Prostate gland (tissue), 2 donors: ENCODE results near the gene SSTR5. TPM values are rescaled to one million over a fixed set of nuclear protein-coding genes. Genes with fewer than 3 reads are reported as not detected.

ENCODE experiments used
- DNase-seq: peaks from one replicate; pipeline ENCODE4 v3.0.0-alpha.2; 2019; ENCODE audit warnings: low spot score
- H3K27ac ChIP-seq, 2 donors: fragments of 200-600 bp; sonication (generic); 2 replicates each; pipeline ENCODE4 v1.5.1; 2017 to 2019
- H3K27me3 ChIP-seq: fragments of 200-600 bp; sonication (generic); replicated peaks from 2 replicates; pipeline ENCODE4 v1.5.1; 2019; ENCODE audit not compliant: insufficient read depth
- H3K36me3 ChIP-seq, 2 donors: fragments of 200-600 bp; sonication (generic); 1 replicate in 1 of 2; 2 replicates in 1 of 2; pipeline versions ENCODE4 v1.5.1 to v1.8.1; 2017 to 2019
- H3K4me1 ChIP-seq: fragments of 200-600 bp; sonication (generic); replicated peaks from 2 replicates; pipeline ENCODE4 v1.5.1; 2019
- H3K4me3 ChIP-seq, 2 donors: fragments of 200-600 bp; sonication (generic); 2 replicates each; pipeline ENCODE4 v1.5.1; 2017 to 2019
- H3K9me3 ChIP-seq: fragments of 200-600 bp; sonication (generic); 2 replicates; pipeline ENCODE4 v1.5.1; 2017
- CTCF ChIP-seq, 4 experiments: fragments of 200-600 bp in 2 of 4; fragments of 450-650 bp in 2 of 4; sonication (generic) in 2 of 4; IDR thresholded peaks; 1 replicate in 3 of 4; 2 replicates in 1 of 4; pipeline ENCODE4 v1.5.1; 2016 to 2019; ENCODE audit warnings: antibody characterized with exemption in 4 of 4, mild to moderate bottlenecking in 2 of 4, moderate library complexity in 2 of 4
- POLR2A ChIP-seq: fragments of 450-650 bp; IDR thresholded peaks from one replicate; pipeline ENCODE4 v1.6.1; 2016; ENCODE audit warnings: antibody characterized with exemption, mild to moderate bottlenecking
- POLR2AphosphoS5 ChIP-seq: sonication (generic); formaldehyde crosslinking; IDR thresholded peaks from one replicate; pipeline ENCODE4 v1.6.1; 2017; ENCODE audit warnings: antibody characterized with exemption
- WGBS: methylation state at CpG from one replicate; pipeline ENCODE4 v1.1.5; 2018; 5-methylcytosine and 5-hydroxymethylcytosine counted together
- intact Hi-C: fragments of 100-400 bp; cut with DNase I; formaldehyde crosslinking; loops from one replicate; pipeline ENCODE4 v1.14.2; 2022
- total RNA-seq, 2 donors: library from RNA; depleted of rRNA; stranded (reverse); fragments of >200 nt; gene quantifications; one replicate each; pipeline ENCODE4 v1.1.0, GENCODE V29; 2016

The SSTR5 gene
- total RNA-seq, 2 donors from 2014 or later, result 1.1 to 1.8 TPM

GRCh38 chr16:1027501-1027815 is 45.1 kb upstream of the SSTR5 start:
- Histone ChIP-seq H3K27me3 (peaks cover 7% of the 10 kb centered on the region), H3K36me3 (no peaks in the 10 kb centered on the region), H3K4me1 (no peaks in the 10 kb centered on the region), H3K27ac (no peak overlapping the region), H3K4me3 (no peak overlapping the region), H3K9me3 (no peaks in the 10 kb centered on the region)
- intact Hi-C loops, result no loop called here
- WGBS, result 89% methylated on average over 22 of the region's 22 CpGs
- TF ChIP-seq POLR2AphosphoS5 (no peak), POLR2A (no peak), CTCF (IDR thresholded peaks at IDR 0.05) (no peak)
- DNase-seq, result no peak

- DNase-seq, result no peak
- no peak overlapping the region for H3K27ac ChIP-seq
- H3K27me3 ChIP-seq, result peaks cover 4% of the 10 kb centered on the region
- intact Hi-C loops, result no loop called here
- no peaks in the 10 kb centered on the region for H3K9me3 ChIP-seq
- TF ChIP-seq POLR2A (no peak), POLR2AphosphoS5 (no peak), CTCF (IDR thresholded peaks at IDR 0.05) (no peak)
- 67% methylated on average over 15 of the region's 15 CpGs for WGBS
- no peak overlapping the region for H3K4me3 ChIP-seq
- H3K4me1 ChIP-seq, result no peaks in the 10 kb centered on the region
- H3K36me3 ChIP-seq, result no peaks in the 10 kb centered on the region
Observed at GRCh38 chr16:1028056-1028455, 44.5 kb upstream of the SSTR5 start.

- WGBS, result 36% methylated on average over 39 of the region's 39 CpGs
- Histone ChIP-seq H3K27me3 (peaks cover 4% of the 10 kb centered on the region), H3K27ac (no peak overlapping the region), H3K36me3 (no peaks in the 10 kb centered on the region), H3K9me3 (no peaks in the 10 kb centered on the region), H3K4me1 (no peaks in the 10 kb centered on the region), H3K4me3 (no peak overlapping the region)
- no peak for DNase-seq
- intact Hi-C loops, result no loop called here
- TF ChIP-seq POLR2AphosphoS5 (no peak), POLR2A (no peak), CTCF (IDR thresholded peaks at IDR 0.05) (no peak)
Observed at GRCh38 chr16:1028524-1029258, 43.9 kb upstream of the SSTR5 start.

GRCh38 chr16:1029259-1029545 is 43.3 kb upstream of the SSTR5 start:
- no peak overlapping the region for H3K27ac ChIP-seq
- H3K27me3 ChIP-seq, result peaks cover 4% of the 10 kb centered on the region
- DNase-seq, result no peak
- H3K9me3 ChIP-seq, result no peaks in the 10 kb centered on the region
- intact Hi-C loops, result no loop called here
- no peaks in the 10 kb centered on the region for H3K36me3 ChIP-seq
- no peak overlapping the region for H3K4me3 ChIP-seq
- H3K4me1 ChIP-seq, result no peaks in the 10 kb centered on the region
- no peak for TF ChIP-seq POLR2A
- no peak for TF ChIP-seq POLR2AphosphoS5
- TF ChIP-seq CTCF (IDR thresholded peaks at IDR 0.05), result no peak
- 55% methylated on average over 13 of the region's 14 CpGs for WGBS

- no peak overlapping the region for H3K27ac ChIP-seq
- no peak for DNase-seq
- intact Hi-C loops, result no loop called here
- no peaks in the 10 kb centered on the region for H3K9me3 ChIP-seq
- TF ChIP-seq POLR2AphosphoS5 (no peak), CTCF (IDR thresholded peaks at IDR 0.05) (no peak), POLR2A (no peak)
- H3K36me3 ChIP-seq, result no peaks in the 10 kb centered on the region
- WGBS, result 16% methylated on average over 19 of the region's 26 CpGs
- no peak overlapping the region for H3K4me3 ChIP-seq
- H3K27me3 ChIP-seq, result peaks cover 4% of the 10 kb centered on the region
- H3K4me1 ChIP-seq, result no peaks in the 10 kb centered on the region
Observed at GRCh38 chr16:1030473-1030901, 42.1 kb upstream of the SSTR5 start.
